ENCODE measurements around the gene ALS2.
"Not testable (repeated sequence)": the region's sequence is repeated elsewhere in the genome, so short reads cannot be mapped to it uniquely, and the experiment has no call there.

DNA sequence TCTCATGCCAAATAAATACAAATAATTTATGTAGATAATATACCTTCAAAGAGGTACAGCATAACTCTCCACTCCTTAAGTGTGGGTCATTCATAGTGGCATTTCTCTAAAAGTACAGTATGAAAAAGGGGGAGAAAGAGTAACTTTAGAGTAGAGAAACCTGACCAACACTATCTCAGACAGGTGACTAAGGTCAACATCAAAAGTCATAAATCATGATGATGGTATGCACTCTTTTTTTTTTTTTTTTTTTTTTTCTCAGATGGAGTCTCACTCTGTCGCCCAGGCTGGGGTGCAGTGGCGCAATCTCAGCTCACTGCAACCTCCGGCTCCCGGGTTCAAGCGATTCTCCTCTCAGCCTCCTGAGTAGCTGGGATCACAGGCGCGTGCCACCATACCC lies 29.9 kb upstream of the ALS2 start:
- TF ChIP-seq POLR2A (IDR thresholded peaks at IDR 0.05; ENCODE audit: extremely low read depth, insufficient read length); CTCF (IDR thresholded peaks at IDR 0.05; ENCODE audit: low read depth, low read length); MYC (IDR thresholded peaks at IDR 0.05; ENCODE audit: low read depth, low read length): not testable (repeated sequence)

Data from NB4 (cell line).